ENCODE data around the gene EFHB.

GRCh38 chr3:19911452-19911851 is 22.6 kb downstream of the EFHB start:
- TF ChIP-seq CTCF (IDR thresholded peaks at IDR 0.05 in 4 of 5, conservative IDR thresholded peaks at IDR 0.05 in 1 of 5) (no peak), POLR2A (IDR thresholded peaks at IDR 0.05) (no peak)

All from gastrocnemius medialis (tissue), 4 donors.